HCT116 (cell line): ENCODE data around the gene RAVER1. TPM values are rescaled to one million over a fixed set of nuclear protein-coding genes. Genes with fewer than 3 reads are reported as not detected.

ENCODE experiments used
- ATAC-seq: fragments of 200-7000 bp; cut with Tn5 transposase; 2 replicates; pipeline ENCODE4 v1.9.1; 2020; ENCODE audit warnings: mild to moderate bottlenecking, moderate library complexity
- BruUV-seq: library from RNA; stranded (reverse); fragments of 400-500 nt; replicated peaks from 2 replicates; lab custom pipeline; 2021; lab: Mats Ljungman, UMichigan
- CTCF ChIA-PET: fragments of 300-600 bp; sonication (Branson Sonifier 250); formaldehyde crosslinking; loops from one replicate; lab custom pipeline; 2021; ENCODE audit warnings: antibody characterized with exemption; lab: Charles Lee
- POLR2A ChIA-PET: fragments of 300-600, 350-600 bp; sonication (Branson Sonifier 250); formaldehyde crosslinking; loops from one replicate; lab custom pipeline; 2021; ENCODE audit warnings: antibody characterized with exemption; lab: Charles Lee
- RAD21 ChIA-PET, 2 experiments: fragments of 300-600 bp; sonication (Branson Sonifier 250); formaldehyde crosslinking; loops; one replicate each; lab custom pipeline; 2023; ENCODE audit warnings: low total read pairs in 2 of 2; ENCODE audit not compliant: uncharacterized antibody in 2 of 2, unreplicated experiment in 2 of 2, low non-redundant PET in 1 of 2; lab: Charles Lee
- DNase-seq: peaks from one replicate; pipeline ENCODE4 v3.0.0-alpha.2; 2010; ENCODE audit warnings: low read depth, low spot score
- H2AFZ ChIP-seq: fragments of 200-600 bp; shearing (Covaris generic), sonication (generic); 2 replicates; pipeline ENCODE4 v1.6.1; 2017; ENCODE audit warnings: low read depth, mixed run types, mixed read lengths, antibody characterized with exemption, low read length; ENCODE audit not compliant: poor library complexity, severe bottlenecking
- H3K27ac ChIP-seq: 2 replicates; pipeline ENCODE4 v1.5.1; 2012; ENCODE audit warnings: low read depth, low read length
- H3K27me3 ChIP-seq: fragments of 200-600 bp; sonication (generic); 2 replicates; pipeline ENCODE4 v1.6.1; 2016; ENCODE audit warnings: mixed run types, low read length, mixed read lengths; ENCODE audit not compliant: insufficient read depth
- H3K36me3 ChIP-seq, 2 experiments: fragments of 200-500 bp in 1 of 2; fragments of 200-600 bp in 1 of 2; sonication (Bioruptor generic) in 1 of 2; sonication (generic) in 1 of 2; 2 replicates each; pipeline versions ENCODE4 v1.5.1 to v1.6.1; 2014 to 2016; ENCODE audit warnings: low read length in 2 of 2, inconsistent platforms in 1 of 2, mixed read lengths in 1 of 2, mixed run types in 1 of 2; ENCODE audit not compliant: insufficient read depth in 2 of 2, control insufficient read depth in 1 of 2
- H3K4me1 ChIP-seq, 2 experiments: fragments of 200-600 bp in 1 of 2; sonication (generic) in 1 of 2; 2 replicates each; pipeline versions ENCODE4 v1.5.1 to v1.6.1; 2012 to 2017; ENCODE audit warnings: low read length in 2 of 2, inconsistent platforms in 1 of 2, mild to moderate bottlenecking in 1 of 2, mixed read lengths in 1 of 2, mixed run types in 1 of 2, moderate library complexity in 1 of 2; ENCODE audit not compliant: insufficient read depth in 2 of 2, control insufficient read depth in 1 of 2
- H3K4me2 ChIP-seq: fragments of 200-600 bp; sonication (generic); 2 replicates; pipeline ENCODE4 v1.6.1; 2017; ENCODE audit warnings: mixed run types, low read length, mixed read lengths
- H3K4me3 ChIP-seq, 2 experiments: fragments of 200-600 bp in 1 of 2; sonication (generic) in 1 of 2; replicated peaks in 1 of 2; 2 replicates each; pipeline ENCODE4 v1.5.1; 2011 to 2016; ENCODE audit warnings: low read length in 2 of 2, control low read depth in 1 of 2, low read depth in 1 of 2, mild to moderate bottlenecking in 1 of 2, mixed read lengths in 1 of 2, mixed run types in 1 of 2
- H3K79me2 ChIP-seq: fragments of 200-600 bp; sonication (generic); 2 replicates; pipeline ENCODE4 v1.6.1; 2017; ENCODE audit warnings: mild to moderate bottlenecking, mixed run types, low read length, moderate library complexity, mixed read lengths; ENCODE audit not compliant: insufficient read depth
- H3K9ac ChIP-seq: fragments of 200-600 bp; sonication (generic); 2 replicates; pipeline ENCODE4 v1.6.1; 2016; ENCODE audit warnings: low read length, mixed read lengths
- H3K9me2 ChIP-seq: fragments of 200-600 bp; sonication (generic), shearing (Covaris generic); 2 replicates; pipeline ENCODE4 v1.6.1; 2017; ENCODE audit warnings: mixed run types, mild to moderate bottlenecking, moderate library complexity; ENCODE audit not compliant: insufficient read depth
- H3K9me3 ChIP-seq, 2 experiments: fragments of 200-500 bp in 1 of 2; fragments of 200-600 bp in 1 of 2; sonication (Bioruptor generic) in 1 of 2; sonication (generic) in 1 of 2; 2 replicates each; pipeline ENCODE4 v1.6.1; 2014 to 2017; ENCODE audit warnings: low read length in 2 of 2, mixed read lengths in 2 of 2, inconsistent platforms in 1 of 2, low read depth in 1 of 2, mild to moderate bottlenecking in 1 of 2, mixed run types in 1 of 2, moderate library complexity in 1 of 2; ENCODE audit not compliant: control insufficient read depth in 1 of 2, insufficient read depth in 1 of 2
- H4K20me1 ChIP-seq: fragments of 200-600 bp; sonication (generic), shearing (Covaris generic); 2 replicates; pipeline ENCODE4 v1.6.1; 2017; ENCODE audit warnings: mixed run types, mild to moderate bottlenecking, moderate library complexity; ENCODE audit not compliant: insufficient read depth
- CBX3 ChIP-seq: IDR thresholded peaks from 2 replicates; pipeline ENCODE4 v1.6.1; 2012; ENCODE audit warnings: low read depth
- CEBPB ChIP-seq: IDR thresholded peaks from 2 replicates; pipeline ENCODE4 v1.6.1; 2012; ENCODE audit warnings: low read depth
- CTCF ChIP-seq, 3 experiments: fragments of 200-600 bp in 1 of 3; sonication (generic) in 1 of 3; IDR thresholded peaks in 2 of 3; conservative IDR thresholded peaks in 1 of 3; 2 replicates each; pipeline ENCODE4 v1.5.1; 2012 to 2017; ENCODE audit warnings: low read depth in 2 of 3, low read length in 2 of 3, antibody characterized with exemption in 1 of 3, borderline replicate concordance in 1 of 3, control low read depth in 1 of 3, mild to moderate bottlenecking in 1 of 3, mixed read lengths in 1 of 3, mixed run types in 1 of 3, moderate library complexity in 1 of 3; ENCODE audit not compliant: insufficient read depth in 1 of 3
- EGR1 ChIP-seq: IDR thresholded peaks from 2 replicates; pipeline ENCODE4 v1.6.1; 2012; ENCODE audit warnings: low read depth
- EZH2 ChIP-seq: fragments of 200-600 bp; sonication (generic); IDR thresholded peaks from 2 replicates; pipeline ENCODE4 v1.6.1; 2017; ENCODE audit warnings: antibody characterized with exemption, mixed run types
- EZH2phosphoT487 ChIP-seq: fragments of 200-600 bp; IDR thresholded peaks from 2 replicates; pipeline ENCODE4 v1.6.1; 2018; ENCODE audit warnings: antibody characterized with exemption, borderline replicate concordance
- FOSL1 ChIP-seq: IDR thresholded peaks from 2 replicates; pipeline ENCODE4 v1.6.1; 2012; ENCODE audit warnings: low read depth
- JUND ChIP-seq: IDR thresholded peaks from 2 replicates; pipeline ENCODE4 v1.6.1; 2012
- MAX ChIP-seq: IDR thresholded peaks from 2 replicates; pipeline ENCODE4 v1.6.1; 2012
- POLR2A ChIP-seq: IDR thresholded peaks from 2 replicates; pipeline ENCODE4 v1.7.0; 2011; ENCODE audit warnings: borderline replicate concordance; ENCODE audit not compliant: insufficient read depth, insufficient read length; ENCODE audit errors: extremely low read depth
- SIN3A ChIP-seq: IDR thresholded peaks from 2 replicates; pipeline ENCODE4 v1.6.1; 2012; ENCODE audit warnings: low read depth
- SP1 ChIP-seq: IDR thresholded peaks from 2 replicates; pipeline ENCODE4 v1.6.1; 2012; ENCODE audit warnings: low read depth
- YY1 ChIP-seq: IDR thresholded peaks from 2 replicates; pipeline ENCODE4 v1.6.1; 2011; ENCODE audit warnings: low read length, low read depth, moderate library complexity, mild to moderate bottlenecking; ENCODE audit not compliant: insufficient replicate concordance; ENCODE audit errors: extremely low read depth
- ZNF274 ChIP-seq: fragments of 200-500 bp; sonication (Bioruptor generic); IDR thresholded peaks from 2 replicates; pipeline ENCODE4 v1.6.1; 2014; ENCODE audit warnings: mild to moderate bottlenecking, low read depth, low read length, inconsistent platforms
- intact Hi-C: fragments of 100-400 bp; cut with micrococcal nuclease; formaldehyde crosslinking; loops from 2 replicates; pipeline ENCODE4 v1.10.0; 2022
- total RNA-seq: library from RNA; stranded (reverse); gene quantifications from one replicate; pipeline ENCODE4 v1.2.1, GENCODE V29; 2021; ENCODE audit not compliant: unreplicated experiment
- TF ChIP-seq, protein P1 (sequence below): IDR thresholded peaks from 2 replicates; pipeline ENCODE4 v1.6.1; 2011; ENCODE audit warnings: mild to moderate bottlenecking, low read length, moderate library complexity; ENCODE audit not compliant: insufficient replicate concordance; ENCODE audit errors: extremely low read depth
- TF ChIP-seq, protein P2 (sequence below): IDR thresholded peaks from 2 replicates; pipeline ENCODE4 v1.6.1; 2012

Gene RAVER1
- total RNA-seq, 1 experiment from 2014 or later, result 71.0 TPM

- Histone ChIP-seq H4K20me1 (no peaks in the 10 kb centered on the region), H3K9me3 (no peaks in the 10 kb centered on the region), H3K4me1 (peaks cover 0 to 15% of the 10 kb centered on the region in 2 experiments; a peak in 2 of 4 replicates), H3K4me2 (no peak overlapping the region), H3K4me3 (no peak overlapping the region), H3K27ac (no peak overlapping the region), H3K36me3 (no peaks in the 10 kb centered on the region), H3K79me2 (no peaks in the 10 kb centered on the region), H2AFZ (no peak overlapping the region), H3K27me3 (no peaks in the 10 kb centered on the region), H3K9me2 (no peaks in the 10 kb centered on the region), H3K9ac (no peak overlapping the region)
- TF ChIP-seq YY1 (no peak), SP1 (no peak), POLR2A (no peak), EGR1 (no peak), CBX3 (no peak), JUND (no peak), EZH2phosphoT487 (no peak), ZNF274 (no peak)
- ChIA-PET POLR2A (no interaction called here), CTCF (no interaction called here), RAD21 (no interaction called here)
- no peak for ATAC-seq
- BruUV-seq, result no TSS peak
- DNase-seq, result no peak
- intact Hi-C loops, result no loop called here
Measured at GRCh38 chr19:10339977-10340376, 6.6 kb upstream of the RAVER1 start.

DNA sequence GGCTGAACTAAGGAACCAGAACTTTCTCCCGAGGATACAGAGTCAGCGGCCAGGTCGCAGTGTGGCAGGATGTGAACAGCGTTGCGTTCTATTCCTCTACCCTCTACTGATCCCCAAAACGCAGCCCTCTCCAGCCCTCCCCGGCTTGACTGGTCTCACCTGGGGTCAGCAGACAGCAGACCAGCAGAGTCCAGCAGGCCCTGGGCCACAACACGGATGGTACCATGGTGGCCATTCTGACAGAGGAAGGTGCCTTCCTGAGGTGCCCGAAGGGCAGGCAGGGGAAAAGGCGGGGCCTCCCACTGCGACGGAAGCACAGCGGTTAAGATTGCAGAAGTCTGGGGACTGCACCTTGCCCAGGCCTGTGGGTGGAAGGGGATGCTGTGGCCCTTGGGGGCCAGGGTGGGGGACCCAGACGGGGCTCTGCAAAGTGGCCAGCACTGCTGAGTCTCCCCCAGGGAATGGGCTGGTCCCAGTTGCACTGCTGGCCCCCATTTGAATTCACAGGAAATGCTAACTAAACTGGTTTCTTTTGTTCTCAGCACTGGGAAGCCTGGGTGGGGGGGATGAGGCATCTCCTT lies 6.1 kb upstream of the RAVER1 start, which contains the start of gene ICAM3:
ICAM3 (minus strand) TSS at position 245 of the 581 bp plus-strand sequence; CDS start at position 235, 10 bp downstream.
- ChIA-PET CTCF (no interaction called here), POLR2A (no interaction called here), RAD21 (no interaction called here)
- no peak within 1 kb of the TSS for H3K9ac ChIP-seq
- H3K36me3 ChIP-seq, result no peaks in the 10 kb centered on the region
- H3K4me2 ChIP-seq, result no peak within 1 kb of the TSS
- H3K27me3 ChIP-seq, result no peaks in the 10 kb centered on the region
- no peak within 1 kb of the TSS for H3K27ac ChIP-seq
- no peaks in the 10 kb centered on the region; the same call in 1 of the 2 replicates for H3K79me2 ChIP-seq
- no peaks in the 10 kb centered on the region for H3K9me3 ChIP-seq
- BruUV-seq, result no TSS peak
- no peak within 1 kb of the TSS for H2AFZ ChIP-seq
- H3K4me1 ChIP-seq, result peaks cover 0 to 18% of the 10 kb centered on the region in 2 experiments; a peak in 2 of 4 replicates
- no peaks in the 10 kb centered on the region for H3K9me2 ChIP-seq
- H4K20me1 ChIP-seq, result no peaks in the 10 kb centered on the region
- H3K4me3 ChIP-seq, result no peak within 1 kb of the TSS
- ATAC-seq, result no peak
- intact Hi-C loops, result no loop called here
- DNase-seq, result no peak
- TF ChIP-seq ZNF274, result no peak
- TF ChIP-seq EZH2, result no peak
- TF ChIP-seq FOSL1, result no peak
- no peak for TF ChIP-seq EZH2phosphoT487
- TF ChIP-seq, protein P1, sequence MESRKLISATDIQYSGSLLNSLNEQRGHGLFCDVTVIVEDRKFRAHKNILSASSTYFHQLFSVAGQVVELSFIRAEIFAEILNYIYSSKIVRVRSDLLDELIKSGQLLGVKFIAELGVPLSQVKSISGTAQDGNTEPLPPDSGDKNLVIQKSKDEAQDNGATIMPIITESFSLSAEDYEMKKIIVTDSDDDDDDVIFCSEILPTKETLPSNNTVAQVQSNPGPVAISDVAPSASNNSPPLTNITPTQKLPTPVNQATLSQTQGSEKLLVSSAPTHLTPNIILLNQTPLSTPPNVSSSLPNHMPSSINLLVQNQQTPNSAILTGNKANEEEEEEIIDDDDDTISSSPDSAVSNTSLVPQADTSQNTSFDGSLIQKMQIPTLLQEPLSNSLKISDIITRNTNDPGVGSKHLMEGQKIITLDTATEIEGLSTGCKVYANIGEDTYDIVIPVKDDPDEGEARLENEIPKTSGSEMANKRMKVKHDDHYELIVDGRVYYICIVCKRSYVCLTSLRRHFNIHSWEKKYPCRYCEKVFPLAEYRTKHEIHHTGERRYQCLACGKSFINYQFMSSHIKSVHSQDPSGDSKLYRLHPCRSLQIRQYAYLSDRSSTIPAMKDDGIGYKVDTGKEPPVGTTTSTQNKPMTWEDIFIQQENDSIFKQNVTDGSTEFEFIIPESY, result no peak
- TF ChIP-seq JUND, result no peak
- no peak for TF ChIP-seq CTCF (IDR thresholded peaks at IDR 0.05 in 2 of 3, conservative IDR thresholded peaks at IDR 0.05 in 1 of 3; ENCODE audit: borderline replicate concordance in 1 of 3, insufficient read depth in 1 of 3, low read depth in 2 of 3, low read length in 2 of 3)
- TF ChIP-seq MAX, result no peak
- no peak for TF ChIP-seq SIN3A
- TF ChIP-seq, protein P2, sequence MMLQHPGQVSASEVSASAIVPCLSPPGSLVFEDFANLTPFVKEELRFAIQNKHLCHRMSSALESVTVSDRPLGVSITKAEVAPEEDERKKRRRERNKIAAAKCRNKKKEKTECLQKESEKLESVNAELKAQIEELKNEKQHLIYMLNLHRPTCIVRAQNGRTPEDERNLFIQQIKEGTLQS, result no peak
- TF ChIP-seq CBX3, result no peak
- TF ChIP-seq CEBPB, result no peak
